Activated naive CD8-positive, alpha-beta T cell treated with anti-CD3 and anti-CD28 coated beads, Interleukin-2, amount 50 U/mL, for 24 hours (primary cell): ENCODE data around the gene CCDC12.

Source experiments
- ATAC-seq: fragments of 150-1000 bp; cut with Tn5 transposase; one replicate; pipeline ENCODE4 v1.10.0; 2021
- DNase-seq: peaks from one replicate; pipeline ENCODE4 v3.0.0; 2021
- H3K27ac Mint-ChIP-seq: one replicate; pipeline ENCODE4 v1.8.0; 2021; ENCODE audit warnings: mild to moderate bottlenecking, mixed read lengths
- H3K27me3 Mint-ChIP-seq: one replicate; pipeline ENCODE4 v1.8.0; 2021; ENCODE audit warnings: mixed read lengths
- H3K36me3 Mint-ChIP-seq: one replicate; pipeline ENCODE4 v1.8.0; 2021; ENCODE audit warnings: low read depth, mixed read lengths
- H3K4me1 Mint-ChIP-seq: one replicate; pipeline ENCODE4 v1.8.0; 2021; ENCODE audit warnings: mixed read lengths
- H3K4me3 Mint-ChIP-seq: one replicate; pipeline ENCODE4 v1.8.0; 2021; ENCODE audit warnings: mild to moderate bottlenecking, moderate library complexity, mixed read lengths
- H3K9me3 Mint-ChIP-seq: one replicate; pipeline ENCODE4 v1.8.0; 2021; ENCODE audit warnings: mixed read lengths

Gene CCDC12

DNA sequence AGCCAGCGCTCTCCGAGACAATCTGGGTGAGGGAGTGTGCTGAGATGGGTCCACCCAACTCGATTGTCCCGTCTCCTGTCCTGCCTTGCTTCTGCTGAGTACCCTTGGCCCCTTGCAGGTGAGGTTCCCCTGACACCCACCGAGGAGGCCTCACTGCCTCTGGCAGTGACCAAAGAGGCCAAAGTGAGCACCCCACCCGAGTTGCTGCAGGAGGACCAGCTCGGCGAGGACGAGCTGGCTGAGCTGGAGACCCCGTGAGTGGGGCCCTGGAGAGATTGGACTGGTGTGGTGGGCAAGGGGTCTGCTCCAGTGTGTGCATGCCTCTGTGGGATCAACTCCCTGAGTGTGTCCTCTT lies 26.5 kb upstream of the CCDC12 start:
- Mint-ChIP-seq H3K4me3 (no peak overlapping the region), H3K4me1 (peaks cover 7% of the 10 kb centered on the region), H3K27me3 (no peaks in the 10 kb centered on the region), H3K36me3 (peaks cover 13% of the 10 kb centered on the region), H3K9me3 (no peaks in the 10 kb centered on the region), H3K27ac (no peak overlapping the region)
- DNase-seq (no peak), ATAC-seq (no peak)

GRCh38 chr3:47002171-47003055 lies 25.9 kb upstream of the CCDC12 start:
- Mint-ChIP-seq H3K27ac (no peak overlapping the region), H3K27me3 (no peaks in the 10 kb centered on the region), H3K4me1 (peaks cover 10% of the 10 kb centered on the region), H3K9me3 (no peaks in the 10 kb centered on the region), H3K4me3 (no peak overlapping the region), H3K36me3 (peaks cover 13% of the 10 kb centered on the region)
- ATAC-seq, result no peak
- DNase-seq, result no peak

GRCh38 chr3:47001731-47002170 lies 25.2 kb upstream of the CCDC12 start:
- no peak overlapping the region for H3K4me3 Mint-ChIP-seq
- H3K27me3 Mint-ChIP-seq, result no peaks in the 10 kb centered on the region
- DNase-seq (no peak), ATAC-seq (no peak)
- no peak overlapping the region for H3K27ac Mint-ChIP-seq
- H3K36me3 Mint-ChIP-seq, result peaks cover 13% of the 10 kb centered on the region
- H3K4me1 Mint-ChIP-seq, result peaks cover 16% of the 10 kb centered on the region
- H3K9me3 Mint-ChIP-seq, result no peaks in the 10 kb centered on the region

- Mint-ChIP-seq H3K27me3 (no peaks in the 10 kb centered on the region), H3K27ac (no peak overlapping the region), H3K4me1 (peaks cover 17% of the 10 kb centered on the region), H3K36me3 (peaks cover 10% of the 10 kb centered on the region), H3K9me3 (no peaks in the 10 kb centered on the region), H3K4me3 (no peak overlapping the region)
- DNase-seq (no peak), ATAC-seq (no peak)
Measured at GRCh38 chr3:47000922-47001730, 24.6 kb upstream of the CCDC12 start.

DNA sequence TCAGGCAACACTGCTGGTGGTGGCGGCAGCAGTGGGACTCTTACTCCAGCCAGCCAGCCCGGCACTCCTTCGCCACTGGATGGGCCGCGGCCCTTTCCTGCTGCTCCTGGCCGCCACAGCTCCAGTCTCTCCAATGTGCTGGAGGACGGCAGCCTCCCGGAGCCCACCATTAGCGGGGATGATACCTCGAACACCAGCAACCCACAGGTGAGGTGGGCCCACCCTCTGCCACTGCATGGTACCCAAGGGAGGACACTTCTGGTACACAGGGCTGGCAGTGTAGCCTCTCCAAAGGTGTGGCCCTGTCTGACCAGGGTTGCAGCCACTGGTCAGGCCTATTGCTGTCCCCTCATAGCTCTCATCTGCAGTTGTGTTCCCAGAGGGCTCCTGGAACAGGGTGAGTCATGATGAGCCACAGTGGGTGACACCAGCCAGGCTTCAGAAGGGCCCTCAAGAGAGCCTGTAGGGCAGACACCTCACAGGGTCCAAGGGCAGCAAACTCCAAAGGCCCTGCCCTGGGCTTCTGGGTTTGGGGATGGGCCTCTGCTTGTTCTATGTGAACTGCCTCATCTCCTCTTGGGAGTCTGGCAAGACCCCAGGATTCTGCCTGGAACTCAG lies 23.8 kb upstream of the CCDC12 start:
- peaks cover 5% of the 10 kb centered on the region for H3K36me3 Mint-ChIP-seq
- no peak overlapping the region for H3K4me3 Mint-ChIP-seq
- ATAC-seq (peak; percentile 42), DNase-seq (no peak)
- no peaks in the 10 kb centered on the region for H3K27me3 Mint-ChIP-seq
- no peak overlapping the region for H3K27ac Mint-ChIP-seq
- no peaks in the 10 kb centered on the region for H3K9me3 Mint-ChIP-seq
- H3K4me1 Mint-ChIP-seq, result peaks cover 17% of the 10 kb centered on the region

DNA sequence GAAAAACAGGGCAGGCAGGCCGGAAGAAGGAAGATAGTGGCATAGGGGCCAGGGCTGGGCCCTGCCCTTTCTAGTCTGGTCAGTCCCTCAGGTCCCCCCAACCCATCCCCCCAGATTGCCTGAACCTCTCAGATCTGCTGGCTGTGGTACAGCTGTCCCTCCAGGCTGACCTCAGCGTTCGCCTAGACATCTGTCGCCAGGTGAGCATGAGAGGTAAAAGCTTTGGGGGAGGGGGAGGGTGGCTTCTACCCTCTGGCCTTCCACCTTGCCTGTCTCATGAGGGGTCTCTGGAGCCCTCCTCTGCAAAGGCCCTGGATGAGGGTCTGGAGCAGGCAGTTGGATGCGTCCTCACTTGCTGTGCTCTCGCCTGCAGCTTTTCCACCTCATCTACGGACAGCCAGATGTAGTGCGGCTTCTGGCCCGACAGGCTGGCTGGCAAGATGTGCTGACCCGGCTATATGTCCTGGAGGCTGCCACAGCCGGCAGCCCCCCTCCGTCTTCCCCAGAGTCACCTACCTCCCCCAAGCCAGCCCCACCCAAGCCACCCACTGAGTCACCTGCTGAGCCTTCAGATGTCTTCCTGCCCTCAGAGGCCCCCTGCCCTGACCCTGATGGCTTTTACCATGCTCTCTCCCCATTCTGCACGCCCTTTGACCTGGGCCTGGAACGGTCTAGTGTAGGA lies 23.1 kb upstream of the CCDC12 start:
- peaks cover 17% of the 10 kb centered on the region for H3K4me1 Mint-ChIP-seq
- ATAC-seq, result no peak
- H3K4me3 Mint-ChIP-seq, result no peak overlapping the region
- peaks cover 5% of the 10 kb centered on the region for H3K36me3 Mint-ChIP-seq
- no peaks in the 10 kb centered on the region for H3K9me3 Mint-ChIP-seq
- H3K27ac Mint-ChIP-seq, result no peak overlapping the region
- no peak for DNase-seq
- no peaks in the 10 kb centered on the region for H3K27me3 Mint-ChIP-seq

DNA sequence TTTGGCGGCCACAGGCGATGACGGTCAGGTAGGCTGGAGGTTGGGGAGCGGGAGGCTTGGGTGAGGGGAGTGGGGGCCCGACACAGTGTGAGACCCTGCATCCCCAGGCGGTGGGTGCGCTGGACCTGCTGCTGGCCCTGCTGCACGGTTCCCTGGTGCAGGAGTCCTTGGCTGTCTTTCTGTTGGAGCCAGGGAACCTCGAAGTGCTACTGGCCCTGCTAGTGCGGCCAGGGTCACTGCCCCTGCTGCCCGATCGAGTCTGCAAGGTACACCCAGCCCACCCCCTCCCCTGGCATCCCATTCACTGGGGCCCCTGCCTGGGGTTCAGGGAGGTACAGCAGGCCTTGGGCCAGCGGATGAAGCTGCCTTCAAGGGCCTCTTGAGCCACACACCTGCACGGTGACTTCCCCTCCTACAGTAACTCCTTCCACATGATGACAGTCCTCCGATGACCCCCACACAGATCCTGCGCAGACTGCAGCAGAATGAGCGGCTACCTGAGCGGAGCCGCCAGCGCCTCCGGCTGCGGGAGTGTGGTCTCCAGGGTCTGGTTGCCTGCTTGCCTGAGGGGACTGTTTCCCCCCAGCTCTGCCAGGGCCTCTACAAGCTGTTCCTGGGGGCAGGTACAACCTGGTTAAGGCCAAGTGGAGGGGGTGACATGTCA lies 22.4 kb upstream of the CCDC12 start:
- Mint-ChIP-seq H3K27me3 (no peaks in the 10 kb centered on the region), H3K36me3 (peaks cover 7% of the 10 kb centered on the region), H3K27ac (no peak overlapping the region), H3K9me3 (no peaks in the 10 kb centered on the region), H3K4me3 (no peak overlapping the region), H3K4me1 (peaks cover 17% of the 10 kb centered on the region)
- DNase-seq (no peak), ATAC-seq (peak; percentile 1)

DNA sequence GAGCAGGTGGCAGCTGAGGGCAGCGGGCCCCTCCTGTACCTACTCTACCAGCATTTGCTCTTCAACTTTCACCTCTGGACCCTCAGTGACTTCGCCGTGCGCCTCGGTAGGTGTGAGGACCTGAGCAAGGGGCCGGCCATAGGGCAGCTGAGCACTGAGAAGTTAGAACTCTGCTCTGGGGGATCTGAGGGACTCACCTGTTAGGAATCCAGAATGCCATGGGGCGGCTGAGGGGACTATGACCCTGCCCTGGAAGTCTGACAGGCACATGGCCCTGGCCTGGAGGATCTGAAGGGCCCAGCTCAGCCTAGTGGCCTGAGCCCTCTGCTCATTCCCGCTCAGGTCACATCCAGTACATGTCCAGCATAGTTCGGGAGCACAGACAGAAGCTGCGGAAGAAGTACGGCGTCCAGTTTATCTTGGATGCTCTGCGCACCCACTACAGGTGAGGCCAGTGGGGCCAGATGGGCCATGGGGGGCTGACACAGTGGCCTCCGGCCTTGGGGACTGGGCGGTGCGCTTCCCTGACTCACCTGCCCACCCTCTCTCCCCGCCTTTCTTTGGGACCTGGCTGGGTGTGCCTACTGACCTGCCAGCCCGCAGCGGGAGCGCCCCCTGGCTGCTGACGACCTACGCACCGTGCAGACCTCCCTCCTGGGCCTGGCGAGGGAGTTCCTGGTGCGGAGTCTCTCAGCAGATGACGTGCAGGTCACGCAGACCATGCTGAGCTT lies 21.7 kb upstream of the CCDC12 start:
- DNase-seq (peak; percentile 81), ATAC-seq (peak; percentile 67)
- no peak overlapping the region for H3K27ac Mint-ChIP-seq
- no peaks in the 10 kb centered on the region for H3K27me3 Mint-ChIP-seq
- no peaks in the 10 kb centered on the region for H3K9me3 Mint-ChIP-seq
- H3K4me3 Mint-ChIP-seq, result no peak overlapping the region
- H3K4me1 Mint-ChIP-seq, result peaks cover 17% of the 10 kb centered on the region
- H3K36me3 Mint-ChIP-seq, result peaks cover 7% of the 10 kb centered on the region

- H3K9me3 Mint-ChIP-seq, result no peaks in the 10 kb centered on the region
- no peak for ATAC-seq
- H3K27me3 Mint-ChIP-seq, result no peaks in the 10 kb centered on the region
- no peak overlapping the region for H3K27ac Mint-ChIP-seq
- H3K4me1 Mint-ChIP-seq, result peaks cover 17% of the 10 kb centered on the region
- DNase-seq, result no peak
- H3K36me3 Mint-ChIP-seq, result peaks cover 3% of the 10 kb centered on the region
- no peak overlapping the region for H3K4me3 Mint-ChIP-seq
Measured at GRCh38 chr3:46997453-46998091, 21.0 kb upstream of the CCDC12 start.

GRCh38 chr3:46996689-46997452 lies 20.3 kb upstream of the CCDC12 start:
- Mint-ChIP-seq H3K36me3 (peaks cover 3% of the 10 kb centered on the region), H3K4me3 (no peak overlapping the region), H3K4me1 (peaks cover 17% of the 10 kb centered on the region), H3K27me3 (no peaks in the 10 kb centered on the region), H3K9me3 (no peaks in the 10 kb centered on the region), H3K27ac (no peak overlapping the region)
- DNase-seq, result no peak
- ATAC-seq, result no peak

DNA sequence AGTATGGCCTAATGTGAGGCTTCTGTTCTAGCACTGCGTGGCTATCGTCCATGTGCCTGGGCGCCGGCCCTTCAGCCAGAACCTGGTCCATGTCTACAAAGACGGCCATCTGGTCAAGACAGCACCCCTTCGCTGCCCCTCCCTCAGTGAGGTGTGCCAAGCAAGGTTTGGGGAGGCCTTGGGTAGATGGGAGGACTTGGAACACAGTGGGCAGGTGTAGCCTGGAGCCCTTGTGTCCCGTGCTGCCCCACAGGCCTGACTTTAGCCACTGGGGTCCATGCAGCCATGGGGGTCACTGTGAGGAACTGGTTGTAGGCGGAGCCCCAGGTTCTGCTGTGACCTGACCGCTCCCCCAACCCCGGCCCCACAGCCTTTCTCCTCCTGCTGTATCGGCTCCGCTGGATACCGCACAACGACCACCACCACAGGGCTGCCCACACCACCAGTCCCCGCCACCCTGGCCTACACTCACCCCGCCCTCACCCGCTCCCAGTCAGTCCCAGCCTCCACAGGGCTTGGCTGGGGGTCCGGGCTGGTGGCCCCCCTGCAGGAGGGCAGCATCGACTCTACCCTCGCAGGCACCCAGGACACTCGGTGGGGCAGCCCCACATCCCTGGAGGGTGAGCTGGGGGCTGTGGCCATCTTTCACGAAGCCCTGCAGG lies 19.5 kb upstream of the CCDC12 start:
- Mint-ChIP-seq H3K4me1 (peaks cover 17% of the 10 kb centered on the region), H3K27ac (no peak overlapping the region), H3K36me3 (peaks cover 3% of the 10 kb centered on the region), H3K9me3 (no peaks in the 10 kb centered on the region), H3K4me3 (no peak overlapping the region), H3K27me3 (no peaks in the 10 kb centered on the region)
- ATAC-seq, result no peak
- no peak for DNase-seq
